HFFc6 (cell line): Measurements from ENCODE around the gene LMNTD2. TPM values are rescaled to one million over a fixed set of nuclear protein-coding genes. Genes with fewer than 3 reads are reported as not detected.
"Not testable (repeated sequence)": the region's sequence is repeated elsewhere in the genome, so short reads cannot be mapped to it uniquely, and the experiment has no call there.

Experiments
- DNase-seq: peaks from one replicate; pipeline ENCODE4 v3.0.0-alpha.2; 2018
- H3K27ac Mint-ChIP-seq: 2 replicates; pipeline ENCODE4 v1.8.0; 2020; ENCODE audit warnings: mild to moderate bottlenecking, mixed read lengths
- H3K27me3 Mint-ChIP-seq: 2 replicates; pipeline ENCODE4 v1.8.0; 2021; ENCODE audit warnings: mild to moderate bottlenecking, moderate library complexity, mixed read lengths; ENCODE audit not compliant: insufficient read depth
- H3K36me3 Mint-ChIP-seq: 2 replicates; pipeline ENCODE4 v1.8.0; 2021; ENCODE audit warnings: low read depth, mixed read lengths
- H3K4me1 Mint-ChIP-seq: 2 replicates; pipeline ENCODE4 v1.8.0; 2020; ENCODE audit warnings: low read depth, mixed read lengths
- H3K4me3 Mint-ChIP-seq: 2 replicates; pipeline ENCODE4 v1.8.0; 2020; ENCODE audit warnings: mild to moderate bottlenecking, moderate library complexity, mixed read lengths
- H3K9me3 Mint-ChIP-seq: 2 replicates; pipeline ENCODE4 v1.8.0; 2020; ENCODE audit warnings: mild to moderate bottlenecking, mixed read lengths
- total RNA-seq, 6 experiments: library from RNA; stranded (reverse); fragmentation: NEBNext Ultra II Directional; extraction: Animal tissue kit (Norgen Biotek cat#: 25700); gene quantifications; 2 replicates in 1 of 6; 3 replicates in 5 of 6; pipeline ENCODE4 v1.2.3, GENCODE V29; 2021
- TF ChIP-seq, protein P1 (sequence below): fragments of 200-600 bp; sonication (generic); IDR thresholded peaks from 2 replicates; pipeline ENCODE4 v1.5.0; 2021; ENCODE audit warnings: antibody characterized with exemption, mild to moderate bottlenecking

The LMNTD2 gene
- total RNA-seq, 6 experiments from 2014 or later, result 0.37 to 2.3 (median 0.97) TPM

- DNase-seq, result no peak
- no peaks in the 10 kb centered on the region; the same call in 1 of the 2 replicates for H3K27me3 Mint-ChIP-seq
- H3K9me3 Mint-ChIP-seq, result peaks cover 18% of the 10 kb centered on the region
- H3K27ac Mint-ChIP-seq, result no peak overlapping the region
- H3K4me1 Mint-ChIP-seq, result peaks cover 8% of the 10 kb centered on the region; the same call in 1 of the 2 replicates
- H3K36me3 Mint-ChIP-seq, result peaks cover 29% of the 10 kb centered on the region
- TF ChIP-seq, protein P1, sequence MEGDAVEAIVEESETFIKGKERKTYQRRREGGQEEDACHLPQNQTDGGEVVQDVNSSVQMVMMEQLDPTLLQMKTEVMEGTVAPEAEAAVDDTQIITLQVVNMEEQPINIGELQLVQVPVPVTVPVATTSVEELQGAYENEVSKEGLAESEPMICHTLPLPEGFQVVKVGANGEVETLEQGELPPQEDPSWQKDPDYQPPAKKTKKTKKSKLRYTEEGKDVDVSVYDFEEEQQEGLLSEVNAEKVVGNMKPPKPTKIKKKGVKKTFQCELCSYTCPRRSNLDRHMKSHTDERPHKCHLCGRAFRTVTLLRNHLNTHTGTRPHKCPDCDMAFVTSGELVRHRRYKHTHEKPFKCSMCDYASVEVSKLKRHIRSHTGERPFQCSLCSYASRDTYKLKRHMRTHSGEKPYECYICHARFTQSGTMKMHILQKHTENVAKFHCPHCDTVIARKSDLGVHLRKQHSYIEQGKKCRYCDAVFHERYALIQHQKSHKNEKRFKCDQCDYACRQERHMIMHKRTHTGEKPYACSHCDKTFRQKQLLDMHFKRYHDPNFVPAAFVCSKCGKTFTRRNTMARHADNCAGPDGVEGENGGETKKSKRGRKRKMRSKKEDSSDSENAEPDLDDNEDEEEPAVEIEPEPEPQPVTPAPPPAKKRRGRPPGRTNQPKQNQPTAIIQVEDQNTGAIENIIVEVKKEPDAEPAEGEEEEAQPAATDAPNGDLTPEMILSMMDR, result peak; percentile 25; the same call in 1 of the 2 replicates
- no peak overlapping the region for H3K4me3 Mint-ChIP-seq
These were observed 39.9 kb downstream of the LMNTD2 start for GRCh38 chr11:520428-521176.

DNA sequence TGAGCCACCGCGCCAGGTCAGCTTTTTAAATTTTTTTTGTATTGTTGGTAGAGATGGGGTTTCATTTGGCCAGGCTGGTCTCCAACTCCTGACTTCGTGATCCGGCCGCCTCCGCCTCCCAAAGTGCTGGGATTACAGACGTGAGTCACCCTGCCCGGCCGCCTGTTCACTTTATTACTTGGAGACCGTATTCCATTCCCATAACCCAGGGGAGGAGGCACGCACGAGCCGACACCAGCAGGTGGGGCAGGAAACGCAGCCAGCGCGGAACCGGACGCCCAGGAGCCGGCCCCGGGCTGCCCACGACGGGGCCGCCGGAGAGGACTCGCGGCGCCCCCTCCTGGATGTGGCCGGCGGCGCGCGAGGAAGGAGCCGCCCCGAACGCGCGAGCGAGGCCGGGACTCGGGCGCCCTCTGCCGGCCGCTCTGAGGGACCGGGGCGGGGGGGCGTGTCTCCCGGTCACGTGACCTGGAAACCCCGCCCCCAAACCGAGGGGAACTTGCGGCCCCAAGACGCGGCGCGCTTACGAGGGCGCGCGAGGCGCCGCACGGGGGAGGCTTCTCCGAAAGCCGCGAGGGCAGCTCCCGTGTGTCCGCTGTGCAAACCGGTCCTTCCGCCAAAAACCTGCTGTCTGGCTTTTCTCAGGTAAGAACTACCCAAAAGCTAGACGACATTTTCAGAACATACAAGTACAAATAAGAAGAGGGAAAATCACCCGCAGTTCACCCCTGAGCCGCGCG is 41.9 kb downstream of the LMNTD2 start:
- peak overlapping the region; percentile 91 for H3K27ac Mint-ChIP-seq

DNA sequence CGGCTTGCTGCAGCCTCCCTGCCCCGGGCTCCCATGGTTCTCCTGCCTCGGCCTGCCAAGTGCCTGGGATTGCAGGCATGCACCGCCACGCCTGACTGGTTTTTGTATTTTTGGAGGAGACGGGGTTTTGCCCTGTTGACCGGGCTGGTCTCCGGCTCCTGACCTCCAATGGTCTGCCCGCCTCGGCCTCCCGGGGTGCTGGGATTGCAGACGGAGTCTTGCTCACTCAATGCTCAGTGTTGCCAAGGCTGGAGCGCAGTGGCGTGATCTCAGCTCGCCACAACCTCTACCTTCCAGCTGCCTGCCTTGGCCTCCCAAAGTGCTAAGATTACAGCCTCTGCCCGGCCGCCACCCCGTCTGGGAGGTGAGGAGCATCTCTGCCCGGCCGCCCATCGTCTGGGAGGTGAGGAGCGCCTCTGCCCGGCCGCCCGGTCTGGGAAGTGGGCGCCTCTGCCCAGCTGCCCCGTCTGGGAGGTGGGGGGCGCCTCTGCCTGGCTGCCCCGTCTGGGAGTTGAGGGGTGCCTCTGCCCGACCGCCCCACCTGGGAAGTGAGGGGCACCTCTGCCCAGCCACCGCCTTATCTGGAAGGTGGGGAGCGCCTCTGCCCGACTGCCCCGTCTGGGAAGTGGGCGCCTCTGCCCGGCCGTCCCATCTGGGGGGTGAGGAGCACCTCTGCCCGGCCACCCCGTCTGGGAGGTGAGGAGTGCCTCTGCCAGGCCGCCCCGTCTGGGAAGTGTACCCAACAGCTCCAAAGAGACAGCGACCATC is 43.4 kb downstream of the LMNTD2 start:
- DNase-seq, H3K4me1 Mint-ChIP-seq, H3K27me3 Mint-ChIP-seq, H3K4me3 Mint-ChIP-seq: not testable (repeated sequence)
- Mint-ChIP-seq H3K27ac (peak overlapping the region; percentile 91), H3K9me3 (peaks cover 18% of the 10 kb centered on the region), H3K36me3 (peaks cover 42% of the 10 kb centered on the region)

More for the DNA sequence above, 41.9 kb downstream of the LMNTD2 start:
- no peaks in the 10 kb centered on the region; the same call in 1 of the 2 replicates for H3K27me3 Mint-ChIP-seq
- TF ChIP-seq, protein P1, result peak; percentile 100
- H3K4me1 Mint-ChIP-seq, result peaks cover 8% of the 10 kb centered on the region; the same call in 1 of the 2 replicates
- peaks cover 37% of the 10 kb centered on the region for H3K36me3 Mint-ChIP-seq
- H3K9me3 Mint-ChIP-seq, result peaks cover 18% of the 10 kb centered on the region
- H3K4me3 Mint-ChIP-seq, result peak overlapping the region; percentile 53
- DNase-seq, result peak; percentile 97

DNA sequence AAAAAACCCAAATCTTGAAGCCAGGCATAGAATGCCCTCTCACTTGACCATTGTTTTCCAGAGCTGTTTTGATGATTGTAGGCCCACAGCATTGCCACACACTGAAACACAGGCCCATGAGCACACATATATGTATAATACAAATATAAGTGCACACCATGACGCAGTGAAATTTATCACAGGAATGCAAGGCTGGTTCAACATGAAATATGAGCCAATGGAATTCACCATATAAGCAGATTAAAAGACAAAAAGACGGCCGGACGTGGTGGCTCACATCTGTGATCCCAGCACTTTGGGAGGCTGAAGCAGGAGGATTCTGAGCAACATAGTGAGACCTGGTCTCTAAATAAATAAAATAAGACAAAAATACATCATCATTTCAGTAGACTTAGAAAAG is 44.1 kb downstream of the LMNTD2 start:
- peaks cover 8% of the 10 kb centered on the region; the same call in 1 of the 2 replicates for H3K4me1 Mint-ChIP-seq

GRCh38 chr11:515131-515530 is 45.4 kb downstream of the LMNTD2 start:
- DNase-seq, result no peak
- H3K36me3 Mint-ChIP-seq, result peaks cover 38% of the 10 kb centered on the region
- no peaks in the 10 kb centered on the region; the same call in 1 of the 2 replicates for H3K27me3 Mint-ChIP-seq
- peaks cover 18% of the 10 kb centered on the region for H3K9me3 Mint-ChIP-seq
- no peak overlapping the region for H3K27ac Mint-ChIP-seq
- peaks cover 8% of the 10 kb centered on the region; the same call in 1 of the 2 replicates for H3K4me1 Mint-ChIP-seq
- TF ChIP-seq, protein P1, result no peak
- H3K4me3 Mint-ChIP-seq, result no peak overlapping the region

More for the DNA sequence above, 44.1 kb downstream of the LMNTD2 start:
- no peak overlapping the region for H3K4me3 Mint-ChIP-seq
- no peak for DNase-seq
- peak overlapping the region; percentile 19; the same call in 1 of the 2 replicates for H3K27ac Mint-ChIP-seq
- TF ChIP-seq, protein P1, result no peak
- no peaks in the 10 kb centered on the region; the same call in 1 of the 2 replicates for H3K27me3 Mint-ChIP-seq
- peaks cover 18% of the 10 kb centered on the region for H3K9me3 Mint-ChIP-seq
- H3K36me3 Mint-ChIP-seq, result peaks cover 45% of the 10 kb centered on the region
